Stimulated activated CD4-positive, alpha-beta T cell treated with anti-CD3 and anti-CD28 coated beads, Interleukin-1b, Interleukin-23, amount 100 ng/mL, for 1 hour (primary cell): ENCODE data around the gene ATOH8.

ENCODE experiments used
- DNase-seq, 2 donors: peaks; one replicate each; pipeline ENCODE4 v3.0.0-alpha.2; 2020; ENCODE audit warnings: low read depth in 2 of 2

ATOH8 gene

GRCh38 chr2:85754313-85755095 is 713 bp downstream of the ATOH8 start:
- DNase-seq: no peak

GRCh38 chr2:85755122-85756027 is 1.6 kb downstream of the ATOH8 start:
- no peak for DNase-seq

GRCh38 chr2:85756195-85756594 is 2.4 kb downstream of the ATOH8 start:
- no peak for DNase-seq

GRCh38 chr2:85756822-85757435 is 3.1 kb downstream of the ATOH8 start:
- DNase-seq: no peak

GRCh38 chr2:85757860-85758259 is 4.1 kb downstream of the ATOH8 start:
- no peak for DNase-seq

- no peak for DNase-seq
Observed at GRCh38 chr2:85758361-85759256, 4.8 kb downstream of the ATOH8 start.

- no peak for DNase-seq
Observed at GRCh38 chr2:85759257-85759613, 5.4 kb downstream of the ATOH8 start.

- DNase-seq: no peak
Observed at GRCh38 chr2:85760371-85760770, 6.6 kb downstream of the ATOH8 start.

- no peak for DNase-seq
Observed at GRCh38 chr2:85760872-85761271, 7.1 kb downstream of the ATOH8 start.

GRCh38 chr2:85761512-85761944 is 7.7 kb downstream of the ATOH8 start:
- no peak for DNase-seq

- no peak for DNase-seq
Observed at GRCh38 chr2:85761946-85762345, 8.2 kb downstream of the ATOH8 start.

- DNase-seq: no peak
Observed at GRCh38 chr2:85763132-85763531, 9.3 kb downstream of the ATOH8 start.

- DNase-seq: no peak
Observed at GRCh38 chr2:85763831-85764230, 10.0 kb downstream of the ATOH8 start.

GRCh38 chr2:85765081-85765731 is 11.4 kb downstream of the ATOH8 start:
- DNase-seq: no peak

GRCh38 chr2:85766229-85766628 is 12.4 kb downstream of the ATOH8 start:
- no peak for DNase-seq

GRCh38 chr2:85767803-85768665 is 14.2 kb downstream of the ATOH8 start:
- no peak for DNase-seq

GRCh38 chr2:85768713-85769112 is 14.9 kb downstream of the ATOH8 start:
- DNase-seq: no peak

- DNase-seq: no peak
Observed at GRCh38 chr2:85769236-85769982, 15.6 kb downstream of the ATOH8 start.

- no peak for DNase-seq
Observed at GRCh38 chr2:85769983-85770362, 16.2 kb downstream of the ATOH8 start.
